HEK293T (cell line): ENCODE data around the gene EXOC6B.

Source experiments
- CTCF ChIA-PET: fragments of 350-600 bp; formaldehyde crosslinking; extraction: SDS; loops from one replicate; lab custom pipeline; 2021; ENCODE audit warnings: antibody characterized with exemption, inconsistent platforms; lab: Yijun Ruan, JAX
- POLR2A ChIA-PET: fragments of 350-600 bp; formaldehyde crosslinking; extraction: SDS; loops from one replicate; lab custom pipeline; 2020; ENCODE audit warnings: antibody characterized with exemption, inconsistent platforms; lab: Yijun Ruan, JAX
- DNase-seq: peaks from one replicate; pipeline ENCODE4 v3.0.0; 2012; ENCODE audit warnings: mixed read lengths; ENCODE audit errors: extremely low spot score
- ARNT ChIP-seq: fragments of 450-650 bp; IDR thresholded peaks from 2 replicates; pipeline ENCODE4 v1.6.1; 2017; ENCODE audit warnings: mild to moderate bottlenecking
- BHLHE40 ChIP-seq: fragments of 450-650 bp; IDR thresholded peaks from 2 replicates; pipeline ENCODE4 v1.6.1; 2016; ENCODE audit warnings: mild to moderate bottlenecking, moderate library complexity, borderline replicate concordance
- CTBP1 ChIP-seq: fragments of 450-650 bp; IDR thresholded peaks from 2 replicates; pipeline ENCODE4 v1.6.1; 2016; ENCODE audit warnings: borderline replicate concordance
- ELF4 ChIP-seq: fragments of 450-650 bp; IDR thresholded peaks from 2 replicates; pipeline ENCODE4 v1.6.1; 2017; ENCODE audit warnings: antibody characterized with exemption
- FOXA1 ChIP-seq: fragments of 450-650 bp; IDR thresholded peaks from 2 replicates; pipeline ENCODE4 v1.6.1; 2016; ENCODE audit warnings: mild to moderate bottlenecking
- FOXK2 ChIP-seq: fragments of 450-650 bp; IDR thresholded peaks from 2 replicates; pipeline ENCODE4 v1.6.1; 2016; ENCODE audit warnings: mild to moderate bottlenecking
- FOXM1 ChIP-seq: fragments of 450-650 bp; IDR thresholded peaks from 2 replicates; pipeline ENCODE4 v1.6.1; 2017; ENCODE audit warnings: mild to moderate bottlenecking, borderline replicate concordance
- HDGF ChIP-seq: fragments of 450-650 bp; IDR thresholded peaks from 2 replicates; pipeline ENCODE4 v1.6.1; 2017; ENCODE audit warnings: antibody characterized with exemption, borderline replicate concordance
- L3MBTL2 ChIP-seq: fragments of 450-650 bp; conservative IDR thresholded peaks from 2 replicates; pipeline ENCODE4 v1.6.1; 2016; ENCODE audit warnings: mild to moderate bottlenecking
- LEF1 ChIP-seq: fragments of 450-650 bp; IDR thresholded peaks from 2 replicates; pipeline ENCODE4 v1.6.1; 2017; ENCODE audit warnings: mild to moderate bottlenecking, borderline replicate concordance
- NFRKB ChIP-seq: fragments of 450-650 bp; IDR thresholded peaks from 2 replicates; pipeline ENCODE4 v1.6.1; 2016; ENCODE audit warnings: mild to moderate bottlenecking, moderate library complexity
- SP1 ChIP-seq: fragments of 450-650 bp; IDR thresholded peaks from 2 replicates; pipeline ENCODE4 v1.6.1; 2017
- SUZ12 ChIP-seq: fragments of 450-650 bp; IDR thresholded peaks from 2 replicates; pipeline ENCODE4 v1.6.1; 2016; ENCODE audit warnings: mild to moderate bottlenecking
- TARDBP ChIP-seq: fragments of 450-650 bp; IDR thresholded peaks from 2 replicates; pipeline ENCODE4 v1.6.1; 2016
- ZNF384 ChIP-seq: fragments of 450-650 bp; IDR thresholded peaks from 2 replicates; pipeline ENCODE4 v1.6.1; 2016
- TF ChIP-seq, protein P1 (sequence below): fragments of 450-650 bp; IDR thresholded peaks from 2 replicates; pipeline ENCODE4 v1.6.1; 2016

The EXOC6B gene

GRCh38 chr2:72204786-72205503 lies 620.9 kb downstream of the EXOC6B start:
- TF ChIP-seq, protein P1, sequence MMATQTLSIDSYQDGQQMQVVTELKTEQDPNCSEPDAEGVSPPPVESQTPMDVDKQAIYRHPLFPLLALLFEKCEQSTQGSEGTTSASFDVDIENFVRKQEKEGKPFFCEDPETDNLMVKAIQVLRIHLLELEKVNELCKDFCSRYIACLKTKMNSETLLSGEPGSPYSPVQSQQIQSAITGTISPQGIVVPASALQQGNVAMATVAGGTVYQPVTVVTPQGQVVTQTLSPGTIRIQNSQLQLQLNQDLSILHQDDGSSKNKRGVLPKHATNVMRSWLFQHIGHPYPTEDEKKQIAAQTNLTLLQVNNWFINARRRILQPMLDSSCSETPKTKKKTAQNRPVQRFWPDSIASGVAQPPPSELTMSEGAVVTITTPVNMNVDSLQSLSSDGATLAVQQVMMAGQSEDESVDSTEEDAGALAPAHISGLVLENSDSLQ = no peak
- TF ChIP-seq ELF4 (no peak), ZNF384 (no peak), ARNT (no peak), CTBP1 (no peak), SUZ12 (no peak), SP1 (no peak)
- ChIA-PET POLR2A (no interaction called here), CTCF (interaction anchor here (0.7 kb wide), 1 partner anchor 730 kb away, joined by 4 read pairs; no protein-coding TSS in a partner anchor)
- no peak for DNase-seq

- CTCF ChIA-PET = interaction anchor here (0.5 to 0.7 kb wide), 2 partner anchors 566 to 731 kb away, joined by 4 read pairs; no protein-coding TSS in a partner anchor
- DNase-seq = no peak
- TF ChIP-seq, protein P1 = no peak
- TF ChIP-seq FOXA1 (no peak), BHLHE40 (no peak), ARNT (no peak), LEF1 (no peak), ELF4 (no peak), FOXM1 (no peak), FOXK2 (no peak), CTBP1 (no peak), HDGF (no peak), TARDBP (no peak), ZNF384 (no peak), L3MBTL2 (no peak), SP1 (no peak), SUZ12 (no peak), NFRKB (no peak)
- POLR2A ChIA-PET = no interaction called here
These were observed 621.6 kb downstream of the EXOC6B start for GRCh38 chr2:72204156-72204785.

- POLR2A ChIA-PET = no interaction called here
- TF ChIP-seq CTBP1 = no peak
- TF ChIP-seq BHLHE40 = no peak
- no peak for TF ChIP-seq SP1
- TF ChIP-seq L3MBTL2 = no peak
- TF ChIP-seq NFRKB = no peak
- TF ChIP-seq TARDBP = no peak
- TF ChIP-seq HDGF = no peak
- TF ChIP-seq, protein P1 = no peak
- TF ChIP-seq LEF1 = no peak
- no peak for TF ChIP-seq FOXM1
- TF ChIP-seq ARNT = no peak
- TF ChIP-seq SUZ12 = no peak
- TF ChIP-seq FOXK2 = no peak
- TF ChIP-seq ELF4 = no peak
- no peak for TF ChIP-seq ZNF384
- TF ChIP-seq FOXA1 = no peak
- CTCF ChIA-PET = no interaction called here
- DNase-seq = no peak
These were observed 627.1 kb downstream of the EXOC6B start for GRCh38 chr2:72198532-72199241.

- CTCF ChIA-PET = no interaction called here
- DNase-seq = no peak
- POLR2A ChIA-PET = no interaction called here
- TF ChIP-seq FOXA1 = no peak
These were observed 632.1 kb downstream of the EXOC6B start for GRCh38 chr2:72193723-72194122.

- ChIA-PET CTCF (no interaction called here), POLR2A (no interaction called here)
- DNase-seq = no peak
These were observed 634.4 kb downstream of the EXOC6B start for GRCh38 chr2:72191441-72191840.

More at GRCh38 chr2:72191441-72191840, 634.4 kb downstream of the EXOC6B start:
- no peak for TF ChIP-seq L3MBTL2
- TF ChIP-seq LEF1 = no peak
- no peak for TF ChIP-seq TARDBP
- TF ChIP-seq SP1 = no peak
- TF ChIP-seq CTBP1 = no peak
- no peak for TF ChIP-seq FOXA1
- no peak for TF ChIP-seq FOXK2
- TF ChIP-seq BHLHE40 = no peak
- TF ChIP-seq ELF4 = no peak
- TF ChIP-seq NFRKB = no peak
- TF ChIP-seq ZNF384 = no peak
- TF ChIP-seq ARNT = no peak
- TF ChIP-seq, protein P1 = no peak
- TF ChIP-seq SUZ12 = no peak
- TF ChIP-seq HDGF = no peak
- TF ChIP-seq FOXM1 = no peak
